Ramos (cell line): Measurements from ENCODE around the gene INPP5E.
"Not testable (repeated sequence)": the region's sequence is repeated elsewhere in the genome, so short reads cannot be mapped to it uniquely, and the experiment has no call there.

ENCODE experiments used
- in situ Hi-C: fragments of 300-500 bp; cut with MboI; formaldehyde crosslinking; loops from one replicate; pipeline ENCODE4 v1.14.3; 2022; ENCODE audit warnings: low sequenced_read_pairs; ENCODE audit not compliant: unreplicated experiment

The INPP5E gene

GRCh38 chr9:136407061-136407460 lies 32.6 kb downstream of the INPP5E start:
- in situ Hi-C loops: not testable (repeated sequence)

DNA sequence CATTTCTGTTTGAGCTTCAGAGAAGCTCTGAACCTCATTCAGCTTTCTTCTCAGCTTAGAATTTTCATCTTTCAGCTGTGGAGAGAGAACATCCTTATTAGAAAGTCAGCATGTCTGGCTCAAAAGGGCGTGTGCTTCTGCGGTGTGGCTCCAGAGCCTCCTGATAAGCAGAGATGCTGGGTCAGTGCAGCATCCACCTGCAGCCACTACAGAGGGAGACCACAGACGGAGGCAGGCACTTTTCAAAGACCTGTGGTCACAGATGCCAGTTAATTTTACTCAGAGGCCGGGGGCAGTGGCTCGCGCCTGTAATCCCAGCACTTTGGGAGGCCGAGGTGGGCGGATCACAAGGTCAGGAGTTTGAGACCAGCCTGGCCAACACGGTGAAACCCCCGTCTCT lies 33.7 kb downstream of the INPP5E start:
- in situ Hi-C loops: not testable (repeated sequence)

- in situ Hi-C loops: no loop called here
Measured at GRCh38 chr9:136405481-136405880, 34.2 kb downstream of the INPP5E start.

- in situ Hi-C loops: no loop called here
Measured at GRCh38 chr9:136404801-136405136, 34.9 kb downstream of the INPP5E start.

DNA sequence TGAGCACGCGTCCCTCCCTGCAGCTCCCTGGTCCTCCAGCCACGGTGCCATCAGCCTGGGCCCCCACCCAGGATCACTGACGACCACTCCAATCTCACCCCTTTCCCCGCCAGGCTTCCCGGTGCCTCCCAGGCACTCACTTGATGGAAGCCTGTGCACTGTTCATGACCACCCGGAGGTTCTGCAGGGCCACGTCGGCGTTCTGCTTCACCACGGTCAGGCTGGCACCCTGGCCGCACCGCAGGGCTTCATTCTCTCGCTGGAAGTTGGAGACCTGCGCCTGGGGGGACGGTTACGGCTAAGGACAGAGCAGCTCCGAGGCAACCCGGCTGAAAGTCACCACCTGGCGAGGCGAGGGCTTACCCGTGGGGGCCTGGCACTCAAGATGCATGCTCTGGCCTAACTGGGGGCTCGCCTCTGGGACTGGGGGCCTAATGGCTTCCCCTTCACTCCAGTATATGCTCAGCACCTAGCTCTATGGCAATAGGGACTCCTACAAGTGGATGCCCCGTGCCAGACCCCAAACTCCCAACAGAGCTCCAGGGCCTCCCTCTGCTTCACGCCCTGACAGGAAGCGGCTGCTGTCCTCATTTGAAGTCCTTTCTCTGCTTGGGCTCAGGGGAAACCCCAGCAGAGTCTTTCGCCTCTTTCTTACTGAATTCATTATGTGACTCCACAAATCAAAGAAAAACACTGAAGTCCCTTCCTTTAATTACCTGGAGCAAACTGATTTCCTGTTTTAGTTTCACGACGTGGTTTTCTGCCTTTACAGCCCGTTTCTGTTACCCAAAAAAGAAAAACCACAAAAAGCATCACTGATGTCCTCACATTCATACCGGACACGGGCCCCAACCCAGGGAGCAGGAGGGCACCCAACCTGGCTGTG lies 35.5 kb downstream of the INPP5E start:
- in situ Hi-C loops: no loop called here

DNA sequence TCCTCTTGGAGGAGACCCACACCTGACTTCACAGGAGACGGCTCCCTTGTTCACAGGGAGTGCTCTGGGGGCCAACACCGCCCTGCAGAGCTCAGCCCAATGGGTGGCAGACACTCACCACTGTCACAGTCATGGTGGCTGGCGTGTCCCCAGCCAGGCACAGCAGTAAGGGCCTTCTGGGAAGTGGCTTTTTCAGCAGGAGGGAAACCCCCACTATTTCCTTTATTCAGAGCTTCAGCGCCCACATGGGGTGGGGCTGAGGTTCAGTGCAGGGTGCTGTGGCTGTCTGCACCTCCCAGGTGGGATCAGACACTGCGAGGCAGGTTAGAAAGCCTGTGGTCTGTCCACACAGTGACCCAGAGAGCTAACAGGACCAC lies 36.1 kb downstream of the INPP5E start:
- in situ Hi-C loops: no loop called here

GRCh38 chr9:136402067-136402466 lies 37.6 kb downstream of the INPP5E start:
- in situ Hi-C loops: no loop called here

DNA sequence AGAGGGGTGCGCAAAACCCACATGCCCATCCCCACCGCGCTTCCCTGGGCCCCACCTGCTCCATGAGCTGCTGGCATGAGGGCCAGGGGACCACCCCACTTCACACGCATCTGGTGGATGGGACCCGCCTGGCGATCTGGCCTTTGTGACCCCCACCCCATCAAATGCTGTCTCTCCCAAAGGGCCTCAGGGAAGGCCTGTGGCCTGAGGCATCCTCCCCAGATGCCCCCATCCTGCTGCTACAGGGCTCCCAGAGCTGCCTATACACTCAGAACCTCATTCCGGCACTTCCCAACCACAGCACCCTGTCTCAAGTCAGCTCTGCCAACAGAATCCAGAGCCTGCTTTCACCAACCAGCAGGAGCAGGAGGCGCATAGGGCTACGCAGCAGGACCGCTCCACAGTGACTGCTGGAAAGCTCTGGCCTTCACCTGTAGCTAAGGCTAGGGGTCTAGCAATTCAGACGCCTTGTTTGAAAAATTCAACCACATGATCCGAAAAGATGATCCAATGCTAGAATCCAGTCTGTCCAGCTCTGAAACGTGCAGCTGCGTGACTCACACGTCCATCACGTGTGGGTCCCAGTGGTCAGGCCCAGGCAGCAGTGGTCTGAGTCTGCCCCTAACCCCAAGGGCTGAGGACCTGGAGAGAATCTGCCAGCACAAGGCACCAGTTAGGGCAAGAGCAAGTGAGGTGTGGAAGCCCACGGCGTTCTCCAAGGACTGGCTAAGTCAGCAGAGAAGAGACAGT lies 38.3 kb downstream of the INPP5E start:
- in situ Hi-C loops: no loop called here

DNA sequence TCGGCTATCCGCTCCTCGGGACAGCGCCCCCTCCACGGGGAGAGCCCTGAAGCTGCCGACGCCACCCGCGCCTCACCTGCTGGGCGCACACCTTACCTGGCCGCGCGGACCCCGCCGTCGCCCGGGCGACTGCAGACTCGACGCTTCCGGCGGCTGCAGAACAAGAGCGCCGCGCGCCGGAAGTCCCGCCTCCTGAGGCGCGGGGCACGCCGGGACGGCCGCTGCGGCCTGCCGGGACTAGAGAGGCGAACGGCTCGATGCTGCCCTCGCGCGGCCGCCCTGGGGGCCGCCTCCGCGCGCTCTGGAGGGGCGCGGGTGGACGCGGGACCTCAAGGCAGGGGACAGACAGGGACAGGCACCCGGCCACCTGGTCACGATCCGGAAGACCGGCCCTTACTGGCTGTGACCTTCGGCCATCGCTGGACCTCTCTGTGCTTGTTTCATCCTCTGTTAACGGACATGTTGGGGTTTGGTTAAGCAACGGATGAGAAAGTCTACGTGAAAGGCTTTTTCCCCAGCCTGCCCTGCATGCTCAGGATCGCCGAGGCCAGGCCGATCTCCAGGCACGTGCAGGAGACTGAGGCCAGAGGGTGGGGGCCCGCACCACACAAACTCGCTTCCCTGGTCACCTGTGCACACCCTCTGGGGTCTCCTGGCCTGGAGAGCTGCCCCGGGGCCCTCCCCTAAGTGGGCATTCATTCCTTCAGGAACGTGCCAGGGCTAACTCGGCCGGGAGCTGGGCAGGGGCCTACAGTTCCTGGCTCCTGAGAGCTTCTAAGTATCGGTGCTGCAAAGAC lies 39.4 kb downstream of the INPP5E start, which contains the start of gene SNAPC4:
SNAPC4 (minus strand) TSS at position 133 of the 797 bp plus-strand sequence. CDS start 1,742 bp downstream, outside the sequence.
- in situ Hi-C loops: no loop called here

DNA sequence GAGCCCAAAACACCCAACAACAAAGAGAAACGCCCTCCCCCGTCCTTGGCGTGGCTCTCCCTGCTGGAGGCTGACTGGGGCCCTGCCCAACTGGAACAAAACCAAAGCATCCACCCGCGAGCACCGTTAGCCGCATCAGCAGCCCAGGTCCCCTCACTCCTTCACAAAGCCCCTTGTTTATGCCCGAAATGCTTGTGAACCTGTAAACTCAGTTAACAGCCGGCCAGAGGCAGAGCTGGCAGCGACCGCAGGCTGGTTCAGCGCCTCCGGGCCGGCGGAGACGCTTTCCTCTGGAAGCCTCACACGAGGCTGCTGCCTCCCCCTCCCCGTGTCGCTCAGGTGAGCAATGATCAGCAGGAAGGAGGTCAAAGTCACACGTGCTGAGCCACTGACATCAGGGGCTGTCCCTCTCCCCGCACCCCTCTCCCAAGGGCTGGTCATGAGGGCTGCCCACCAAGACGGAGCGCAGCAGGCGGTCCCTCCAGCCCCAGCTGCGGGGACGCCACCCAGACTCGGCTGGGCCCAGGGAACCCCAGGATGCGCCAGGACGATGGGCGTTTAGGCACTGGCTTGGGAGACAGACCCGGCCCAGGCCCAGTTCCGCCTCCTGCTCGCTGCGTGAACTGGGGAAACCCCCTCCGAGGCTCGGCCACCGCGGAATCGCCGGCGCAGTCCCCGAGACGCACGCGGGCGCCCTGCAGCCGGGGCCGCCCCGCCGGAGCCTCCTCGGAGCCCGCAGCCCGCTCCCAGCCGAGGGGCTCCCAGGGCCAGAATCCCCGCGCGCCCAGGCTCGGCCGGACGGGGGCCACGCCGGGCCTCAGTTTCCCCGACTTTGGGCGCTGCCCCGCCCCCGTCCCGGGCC lies 40.2 kb downstream of the INPP5E start:
- in situ Hi-C loops: no loop called here

DNA sequence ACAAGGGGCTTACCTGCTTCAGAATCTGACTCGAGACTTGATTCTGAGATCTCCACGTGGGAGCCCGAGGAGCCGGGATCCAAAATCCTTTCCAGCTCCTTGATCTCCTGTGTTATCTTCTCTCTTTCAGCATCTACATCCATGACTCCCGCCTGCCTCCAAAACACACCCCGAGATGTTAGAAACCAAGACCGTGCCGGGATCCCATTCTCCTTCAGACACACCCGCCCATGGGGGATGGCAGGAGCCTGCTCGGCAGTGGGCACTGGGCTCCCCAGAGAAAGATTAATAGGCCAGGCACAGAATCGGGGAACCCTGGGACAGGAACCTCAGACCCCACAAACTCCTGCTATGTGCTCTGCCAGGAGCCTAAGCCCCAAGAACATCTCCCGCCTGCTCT lies 41.4 kb downstream of the INPP5E start:
- in situ Hi-C loops: no loop called here

DNA sequence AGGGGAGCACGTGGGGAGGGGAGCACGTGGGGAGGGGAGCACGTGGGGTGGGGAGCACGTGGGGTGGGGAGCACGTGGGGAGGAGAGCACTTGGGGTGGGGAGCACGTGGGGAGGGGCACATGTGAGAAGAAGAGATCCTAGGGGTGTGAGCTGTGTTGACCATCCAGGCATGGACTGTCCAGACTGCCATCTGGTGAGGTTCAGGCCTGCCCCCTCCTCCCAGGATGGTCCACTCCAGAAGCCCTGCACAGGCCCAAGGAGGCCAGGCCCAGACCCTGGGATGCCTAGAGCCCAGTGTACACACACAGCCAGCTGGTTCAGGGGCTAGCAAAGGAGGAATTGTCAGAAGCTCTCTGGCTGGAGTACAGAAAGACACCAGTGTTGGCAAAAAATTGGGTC lies 42.0 kb downstream of the INPP5E start:
- in situ Hi-C loops: no loop called here

GRCh38 chr9:136396219-136396515 lies 43.5 kb downstream of the INPP5E start:
- in situ Hi-C loops: no loop called here

DNA sequence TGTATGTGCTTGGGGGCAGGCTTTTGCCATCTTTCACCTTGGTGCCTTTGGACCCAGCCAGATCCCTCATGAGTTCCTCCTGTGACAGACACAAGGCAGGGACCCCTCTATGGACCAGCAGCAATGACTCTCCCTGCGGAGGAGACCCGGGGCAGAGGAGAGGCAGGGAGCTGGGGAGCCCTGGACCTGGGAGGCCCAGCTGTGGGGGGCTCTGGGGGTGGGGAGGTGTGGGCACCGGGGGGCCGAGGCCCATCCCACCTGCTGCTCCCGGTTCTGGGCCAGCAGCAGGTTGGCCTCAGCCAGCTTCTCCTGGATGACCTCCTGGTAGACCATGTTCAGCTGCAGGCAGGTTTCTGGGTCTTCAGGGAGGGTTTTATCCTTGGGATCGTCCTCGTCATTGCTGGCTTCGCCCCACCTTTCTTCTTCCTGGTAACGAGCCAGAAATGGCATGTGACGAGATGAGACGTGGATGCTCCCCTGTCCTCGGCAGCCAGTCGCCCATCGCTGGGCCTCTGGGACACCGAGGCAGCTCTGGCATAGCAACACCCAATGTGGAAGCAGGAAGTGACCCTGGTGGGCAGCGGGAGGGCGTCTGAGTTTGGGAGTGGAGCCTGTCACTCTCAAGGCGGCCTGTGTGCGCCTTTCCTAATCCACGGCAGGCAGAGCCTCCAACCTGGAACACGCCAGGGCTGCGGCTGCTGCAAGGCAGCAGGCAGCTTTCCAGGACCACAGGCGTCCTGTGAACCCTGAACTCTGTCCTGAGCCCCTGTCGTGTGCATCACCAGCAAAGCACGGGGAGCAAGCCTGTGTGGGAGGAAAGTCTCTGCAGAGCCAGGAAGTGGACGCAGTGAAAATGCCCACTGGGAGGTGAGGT lies 44.1 kb downstream of the INPP5E start:
- in situ Hi-C loops: no loop called here

- in situ Hi-C loops: no loop called here
Measured at GRCh38 chr9:136395020-136395340, 44.7 kb downstream of the INPP5E start.

GRCh38 chr9:136394312-136395019 lies 45.2 kb downstream of the INPP5E start:
- in situ Hi-C loops: no loop called here

DNA sequence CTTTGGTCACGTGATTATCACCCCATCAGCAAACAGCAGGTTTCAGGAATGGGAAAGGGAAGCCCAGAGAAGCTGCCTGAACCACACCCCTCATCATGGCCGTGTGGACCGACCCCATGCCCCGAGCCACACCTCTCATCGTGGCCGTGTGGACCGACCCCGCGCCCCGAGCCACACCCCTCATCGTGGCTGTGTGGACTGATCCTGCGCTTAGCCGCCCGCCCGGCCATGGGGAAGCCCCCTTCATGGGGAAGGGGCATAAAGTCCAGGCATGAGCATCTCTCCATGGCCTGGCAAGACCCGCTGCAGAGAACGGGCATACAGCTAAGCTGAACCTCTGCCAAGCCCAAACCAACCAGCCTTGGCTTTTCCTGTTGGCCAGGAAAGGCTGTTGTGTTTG lies 46.1 kb downstream of the INPP5E start:
- in situ Hi-C loops: no loop called here

DNA sequence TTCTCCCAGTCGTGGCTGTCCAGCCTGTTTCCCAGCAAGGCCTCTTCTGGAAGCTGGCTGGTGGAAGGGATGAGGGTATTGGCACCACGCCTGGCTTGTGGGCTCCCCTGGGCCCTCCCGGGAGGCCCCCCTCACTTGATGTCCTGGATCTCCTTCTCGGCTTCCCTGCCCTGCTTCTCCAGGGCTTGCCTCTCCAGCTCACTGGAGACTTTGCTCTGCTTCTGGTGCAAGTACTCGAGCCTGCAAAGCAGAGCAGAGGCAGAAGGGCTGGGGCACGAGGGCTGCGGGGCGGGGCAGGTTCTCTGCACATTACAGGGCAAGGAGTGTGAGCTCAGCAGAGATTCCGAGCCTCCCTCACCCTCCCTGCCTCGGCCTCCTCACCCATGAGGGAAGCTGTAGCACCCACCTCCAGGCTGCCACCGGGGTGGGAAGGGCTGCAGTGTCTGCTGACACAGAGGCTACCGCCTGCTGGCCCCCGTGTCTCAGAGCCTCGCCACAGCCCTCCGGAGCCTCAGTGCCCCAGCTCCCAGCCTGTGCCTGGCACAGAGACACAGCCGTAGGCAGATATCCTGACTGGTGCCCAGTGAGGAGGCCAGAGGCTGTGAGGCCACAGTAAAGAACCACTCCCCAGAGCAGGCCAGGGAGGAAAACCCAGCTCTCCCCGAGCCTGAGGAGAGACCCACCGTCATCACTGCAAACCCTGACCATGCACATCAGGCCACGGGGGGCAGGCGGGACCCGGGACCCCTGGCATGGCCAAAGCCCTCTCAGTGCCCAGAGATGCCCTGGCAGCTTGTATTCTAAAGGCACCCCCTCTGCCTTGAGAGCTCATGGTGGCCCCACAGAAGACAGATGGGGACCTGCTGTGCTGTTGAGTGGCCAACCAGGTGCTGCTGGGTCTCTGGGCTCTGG lies 46.9 kb downstream of the INPP5E start:
- in situ Hi-C loops: no loop called here
